ENCODE data around the gene EMILIN1.
A peak's percentile ranks its signal among the peaks of the same experiment; 100 is the strongest.

The EMILIN1 gene

GRCh38 chr2:27071990-27072830 is 6.2 kb upstream of the EMILIN1 start:
- peak; percentile 75 for ATAC-seq
- no peak for TF ChIP-seq PPARA (CRISPR knock-in tag; IDR thresholded peaks at IDR 0.05; ENCODE audit: borderline replicate concordance)
- TF ChIP-seq ZNF8 (CRISPR knock-in tag; IDR thresholded peaks at IDR 0.05) = no peak
- TF ChIP-seq RARB (CRISPR knock-in tag; IDR thresholded peaks at IDR 0.05) = no peak
- TF ChIP-seq CREB5 (CRISPR knock-in tag; IDR thresholded peaks at IDR 0.05; ENCODE audit: low read depth) = no peak
- peak; percentile 78 for TF ChIP-seq PATZ1 (CRISPR knock-in tag; IDR thresholded peaks at IDR 0.05; ENCODE audit: borderline replicate concordance)
- no peak for TF ChIP-seq ESRRG (CRISPR knock-in tag; IDR thresholded peaks at IDR 0.05)
- no peak for TF ChIP-seq SNAI2 (CRISPR knock-in tag; IDR thresholded peaks at IDR 0.05)
- no peak for TF ChIP-seq ZFP30 (CRISPR knock-in tag; IDR thresholded peaks at IDR 0.05)
- no peak for TF ChIP-seq BACH2 (CRISPR knock-in tag; IDR thresholded peaks at IDR 0.05; ENCODE audit: borderline replicate concordance)
- no peak for TF ChIP-seq CSDC2 (CRISPR knock-in tag; IDR thresholded peaks at IDR 0.05)
- TF ChIP-seq OSR1 (CRISPR knock-in tag; IDR thresholded peaks at IDR 0.05) = no peak
- TF ChIP-seq TSHZ2 (CRISPR knock-in tag; IDR thresholded peaks at IDR 0.05) = peak; percentile 48; the same call in 1 of the 2 replicates
- TF ChIP-seq ZNF565 (CRISPR knock-in tag; conservative IDR thresholded peaks at IDR 0.05; ENCODE audit: low read depth) = no peak
- peak; percentile 19; the same call in 1 of the 2 replicates for TF ChIP-seq ISL1 (CRISPR knock-in tag; IDR thresholded peaks at IDR 0.05)
- no peak for TF ChIP-seq CSRNP3 (CRISPR knock-in tag; IDR thresholded peaks at IDR 0.05)
- peak; percentile 11; the same call in 1 of the 2 replicates for TF ChIP-seq GLIS3 (CRISPR knock-in tag; IDR thresholded peaks at IDR 0.05)
- no peak for TF ChIP-seq ARNTL (CRISPR knock-in tag; IDR thresholded peaks at IDR 0.05; ENCODE audit: borderline replicate concordance, low read depth)
- peak; percentile 100 for TF ChIP-seq ZNF70 (CRISPR knock-in tag; IDR thresholded peaks at IDR 0.05)
- TF ChIP-seq ZFP3 (CRISPR knock-in tag; IDR thresholded peaks at IDR 0.05) = no peak
- TF ChIP-seq TOX (CRISPR knock-in tag; IDR thresholded peaks at IDR 0.05; ENCODE audit: borderline replicate concordance) = no peak
- no peak for TF ChIP-seq POU6F1 (CRISPR knock-in tag; IDR thresholded peaks at IDR 0.05; ENCODE audit: borderline replicate concordance, low read depth)
- TF ChIP-seq TCF4 (CRISPR knock-in tag; IDR thresholded peaks at IDR 0.05; ENCODE audit: borderline replicate concordance) = peak; percentile 81; the same call in 1 of the 2 replicates
- no peak for TF ChIP-seq ZC3H10 (CRISPR knock-in tag; IDR thresholded peaks at IDR 0.05)

GRCh38 chr2:27072920-27073319 is 5.5 kb upstream of the EMILIN1 start:
- no peak; the same call in 2 of the 3 replicates for ATAC-seq
- TF ChIP-seq ESRRG (CRISPR knock-in tag; IDR thresholded peaks at IDR 0.05) = no peak
- TF ChIP-seq ZNF8 (CRISPR knock-in tag; IDR thresholded peaks at IDR 0.05) = no peak
- TF ChIP-seq ZC3H10 (CRISPR knock-in tag; IDR thresholded peaks at IDR 0.05) = no peak
- no peak for TF ChIP-seq GLIS3 (CRISPR knock-in tag; IDR thresholded peaks at IDR 0.05)
- TF ChIP-seq TCF4 (CRISPR knock-in tag; IDR thresholded peaks at IDR 0.05; ENCODE audit: borderline replicate concordance) = no peak
- TF ChIP-seq RARB (CRISPR knock-in tag; IDR thresholded peaks at IDR 0.05) = no peak
- TF ChIP-seq CSRNP3 (CRISPR knock-in tag; IDR thresholded peaks at IDR 0.05) = no peak
- TF ChIP-seq ZNF70 (CRISPR knock-in tag; IDR thresholded peaks at IDR 0.05) = no peak
- TF ChIP-seq BACH2 (CRISPR knock-in tag; IDR thresholded peaks at IDR 0.05; ENCODE audit: borderline replicate concordance) = no peak
- no peak for TF ChIP-seq TSHZ2 (CRISPR knock-in tag; IDR thresholded peaks at IDR 0.05)
- no peak for TF ChIP-seq ZFP30 (CRISPR knock-in tag; IDR thresholded peaks at IDR 0.05)
- TF ChIP-seq ISL1 (CRISPR knock-in tag; IDR thresholded peaks at IDR 0.05) = no peak
- TF ChIP-seq ZNF565 (CRISPR knock-in tag; conservative IDR thresholded peaks at IDR 0.05; ENCODE audit: low read depth) = no peak
